Spleen (tissue), 11 donors: Measurements from ENCODE around the gene NAPEPLD. TPM values are rescaled to one million over a fixed set of nuclear protein-coding genes. Genes with fewer than 3 reads are reported as not detected.

Experiments
- DNase-seq: peaks from one replicate; pipeline ENCODE4 v3.0.0-alpha.2; 2020
- H3K27ac ChIP-seq, 8 donors: fragments of 200-600 bp; sonication (generic) in 7 of 8; 1 replicate in 4 of 8; 2 replicates in 4 of 8; pipeline versions ENCODE4 v1.5.0 to v1.8.0; 2016 to 2021; ENCODE audit warnings: inconsistent platforms in 4 of 8, mild to moderate bottlenecking in 4 of 8, moderate library complexity in 1 of 8
- H3K27me3 ChIP-seq, 7 donors: fragments of 200-600 bp; sonication (generic) in 6 of 7; replicated peaks in 1 of 7; 1 replicate in 4 of 7; 2 replicates in 3 of 7; pipeline versions ENCODE4 v1.5.0 to v1.8.0; 2016 to 2021; ENCODE audit warnings: inconsistent platforms in 3 of 7, mild to moderate bottlenecking in 1 of 7
- H3K36me3 ChIP-seq, 6 donors: fragments of 200-600 bp; sonication (generic) in 5 of 6; 1 replicate in 4 of 6; 2 replicates in 2 of 6; pipeline versions ENCODE4 v1.5.0 to v1.8.0; 2016 to 2021; ENCODE audit warnings: inconsistent platforms in 2 of 6
- H3K4me1 ChIP-seq, 6 donors: fragments of 200-600 bp; sonication (generic) in 5 of 6; 1 replicate in 3 of 6; 2 replicates in 3 of 6; pipeline versions ENCODE4 v1.5.0 to v1.8.0; 2016 to 2021; ENCODE audit warnings: inconsistent platforms in 3 of 6
- H3K4me3 ChIP-seq, 8 donors: fragments of 200-600 bp; sonication (generic) in 7 of 8; 1 replicate in 4 of 8; 2 replicates in 4 of 8; pipeline versions ENCODE4 v1.5.0 to v1.8.0; 2016 to 2021; ENCODE audit warnings: inconsistent platforms in 4 of 8, mild to moderate bottlenecking in 4 of 8, moderate library complexity in 2 of 8
- H3K9me3 ChIP-seq, 8 donors: fragments of 200-600 bp; sonication (generic) in 7 of 8; 1 replicate in 4 of 8; 2 replicates in 4 of 8; pipeline versions ENCODE4 v1.5.0 to v1.8.0; 2016 to 2021; ENCODE audit warnings: inconsistent platforms in 4 of 8
- CTCF ChIP-seq, 11 experiments: fragments of 200-600 bp in 7 of 11; fragments of 450-650 bp in 4 of 11; sonication (generic) in 4 of 11; IDR thresholded peaks in 8 of 11; conservative IDR thresholded peaks in 3 of 11; 1 replicate in 7 of 11; 2 replicates in 4 of 11; pipeline versions ENCODE4 v1.4.0 to v1.8.0; 2016 to 2021; ENCODE audit warnings: antibody characterized with exemption in 11 of 11, inconsistent platforms in 4 of 11, mild to moderate bottlenecking in 1 of 11
- POLR2A ChIP-seq, 3 donors: fragments of 450-650 bp; IDR thresholded peaks; one replicate each; pipeline ENCODE4 v1.5.1; 2017; ENCODE audit warnings: antibody characterized with exemption in 3 of 3, mild to moderate bottlenecking in 1 of 3
- POLR2AphosphoS5 ChIP-seq, 3 donors: sonication (generic); formaldehyde crosslinking; IDR thresholded peaks; one replicate each; pipeline ENCODE4 v1.5.1; 2017; ENCODE audit warnings: antibody characterized with exemption in 3 of 3
- WGBS, 5 donors: extraction: QIAGEN DNeasy Blood & Tissue Kit in 3 of 5; methylation state at CpG; one replicate each; pipeline versions ENCODE4 v1.1.5 to v1.1.7; 2013 to 2018; 5-methylcytosine and 5-hydroxymethylcytosine counted together
- intact Hi-C: fragments of 100-400 bp; cut with DNase I; formaldehyde crosslinking; loops from one replicate; pipeline ENCODE4 v1.15.0; 2023; ENCODE audit warnings: low total_unique reads
- polyA plus RNA-seq, 3 donors: library from polyadenylated mRNA; stranded (reverse); fragments of 200-250 nt; gene quantifications; one replicate each; pipeline ENCODE4 v1.2.1, GENCODE V29; 2013
- total RNA-seq, 7 donors: library from RNA; depleted of rRNA in 3 of 7; stranded (reverse); fragments of >200 nt in 3 of 7; fragmentation: NEBNext Ultra II Directional in 4 of 7; extraction: Animal tissue kit (Norgen Biotek cat#: 25700) in 4 of 7; gene quantifications; one replicate each; pipeline versions ENCODE4 v1.1.0 to v1.2.1, GENCODE V29; 2016 to 2021
- donor health status: healthy with polysubstance abuse.
- donor health status: DM: no; HTN: no; CAD: no; lungs with moderate emphysema.
- donor health status: DM: no; HTN: no; CAD: no.
- donor health status: Bipolar disorder and iron deficiency.
- donor health status: healthy.
- donor health status: DM: no; HTN: no; CAD: no.
- donor health status: DM: yes; HTN: yes; CAD: no.

Gene NAPEPLD
- total and polyA plus RNA-seq, 10 donors, result 3.5 to 40.4 (median 24.2) TPM

- intact Hi-C loops, result no loop called here
- 78 to 90% (median 87%) methylated on average over 3 of the region's 3 CpGs for WGBS, 5 donors
- Histone ChIP-seq H3K4me1 (peaks cover 0 to 36% (median 10%) of the 10 kb centered on the region in 6 donors), H3K27ac (peak overlapping the region in 4 of 8 donors; percentile 26 to 59 (median 43)), H3K27me3 (no peaks in the 10 kb centered on the region), H3K9me3 (no peaks in the 10 kb centered on the region), H3K36me3 (no peaks in the 10 kb centered on the region), H3K4me3 (no peak overlapping the region)
- DNase-seq, result no peak
- TF ChIP-seq POLR2A (IDR thresholded peaks at IDR 0.05), result no peak
These were observed 13.9 kb downstream of the NAPEPLD start for GRCh38 chr7:103134836-103135554.

DNA sequence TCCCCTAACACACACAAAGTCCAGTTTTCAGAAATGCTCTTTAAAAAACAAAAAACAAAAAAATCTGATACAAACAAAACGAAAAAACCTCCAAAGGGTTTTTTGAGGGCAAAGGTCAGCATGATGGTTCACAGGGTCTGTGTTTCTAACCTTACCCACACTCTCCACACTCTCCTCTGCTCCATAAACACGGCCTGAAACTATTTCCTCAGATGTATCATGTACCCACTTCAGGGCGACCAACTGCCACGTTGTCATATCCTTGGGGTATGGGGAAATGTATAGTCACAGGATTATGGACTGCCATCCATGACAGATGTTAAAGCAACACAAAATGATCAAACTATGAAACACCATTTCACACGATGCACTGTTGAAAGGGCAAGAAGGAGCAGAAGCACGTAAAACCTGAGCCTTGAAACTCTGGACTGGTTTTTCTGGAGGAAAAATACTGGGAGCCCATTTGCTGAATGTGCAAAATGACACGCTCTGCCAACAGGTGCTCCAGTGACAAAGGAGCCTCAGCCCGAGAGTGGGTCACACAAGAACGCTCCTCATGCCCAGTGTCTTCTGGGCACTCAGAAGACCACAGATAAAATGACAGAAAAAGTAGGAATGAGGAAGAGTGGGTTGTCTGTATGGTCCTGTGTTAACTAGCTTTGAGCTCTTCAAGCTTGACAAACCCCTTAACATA lies 15.8 kb downstream of the NAPEPLD start:
- intact Hi-C loops, result no loop called here
- Histone ChIP-seq H3K4me3 (no peak overlapping the region), H3K9me3 (no peaks in the 10 kb centered on the region), H3K4me1 (peaks cover 0 to 51% (median 14%) of the 10 kb centered on the region in 6 donors), H3K27me3 (no peaks in the 10 kb centered on the region), H3K27ac (peak overlapping the region in 5 of 8 donors; percentile 23 to 59 (median 39)), H3K36me3 (peaks cover 0 to 7% (median 3%) of the 10 kb centered on the region in 6 donors)
- WGBS, 5 donors, result 69 to 85% (median 78%) methylated on average over 9 of the region's 9 CpGs
- TF ChIP-seq POLR2AphosphoS5 (IDR thresholded peaks at IDR 0.05) (no peak), CTCF (IDR thresholded peaks at IDR 0.05 in 8 of 11, conservative IDR thresholded peaks at IDR 0.05 in 3 of 11) (no peak), POLR2A (IDR thresholded peaks at IDR 0.05) (no peak)
- no peak for DNase-seq

GRCh38 chr7:103130901-103131624 lies 17.8 kb downstream of the NAPEPLD start:
- Histone ChIP-seq H3K4me1 (peaks cover 0 to 51% (median 14%) of the 10 kb centered on the region in 6 donors), H3K9me3 (no peaks in the 10 kb centered on the region), H3K27ac (peak overlapping the region in 3 of 8 donors; percentile 9 to 55 (median 53)), H3K4me3 (no peak overlapping the region), H3K36me3 (peaks cover 0 to 28% (median 15%) of the 10 kb centered on the region in 6 donors), H3K27me3 (no peaks in the 10 kb centered on the region)
- no peak for DNase-seq
- 77 to 88% (median 81%) methylated on average over 9 of the region's 9 CpGs for WGBS, 5 donors
- intact Hi-C loops, result no loop called here
- TF ChIP-seq POLR2AphosphoS5 (IDR thresholded peaks at IDR 0.05) (no peak), CTCF (IDR thresholded peaks at IDR 0.05 in 8 of 11, conservative IDR thresholded peaks at IDR 0.05 in 3 of 11) (no peak), POLR2A (IDR thresholded peaks at IDR 0.05) (no peak)

DNA sequence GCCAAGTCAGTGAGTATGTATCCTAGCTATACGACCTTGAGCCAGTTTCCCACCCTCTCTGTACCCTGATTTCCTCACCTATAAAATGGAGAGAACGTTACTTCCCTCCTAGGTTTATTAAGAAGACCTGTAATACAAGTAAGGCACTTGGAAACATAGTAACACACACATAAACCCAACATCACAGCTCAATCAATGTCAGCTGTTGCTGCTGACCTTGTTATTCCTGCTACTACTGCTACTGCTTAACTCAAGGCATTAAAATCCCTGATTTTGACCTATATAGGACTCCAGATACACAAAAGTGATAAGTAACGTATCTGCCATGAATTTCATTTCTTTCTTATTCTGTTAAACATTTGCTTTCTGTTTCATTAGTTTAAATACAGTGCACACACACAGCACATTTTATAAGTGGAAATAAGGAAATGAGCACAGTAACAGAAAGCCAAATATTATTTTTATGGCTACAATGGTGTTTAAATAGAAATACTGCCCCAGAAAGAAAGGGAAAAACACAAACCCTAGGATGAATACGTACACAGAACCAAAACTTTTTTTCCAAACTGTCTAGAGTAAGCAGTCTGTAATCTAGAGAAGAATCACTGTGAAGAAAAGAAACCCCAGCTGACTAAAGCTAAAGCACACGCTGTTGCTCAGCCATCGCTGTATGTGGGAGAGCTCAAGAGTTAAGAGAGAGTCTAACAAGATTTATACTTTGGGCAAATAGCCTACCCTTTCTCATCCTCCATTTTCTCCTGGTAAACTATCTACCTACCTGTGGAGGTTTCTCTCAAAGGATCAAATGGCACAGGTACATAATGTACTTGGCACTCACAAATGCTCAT lies 19.0 kb downstream of the NAPEPLD start:
- TF ChIP-seq POLR2AphosphoS5 (IDR thresholded peaks at IDR 0.05), result no peak
- TF ChIP-seq POLR2A (IDR thresholded peaks at IDR 0.05), result no peak
- no peak for TF ChIP-seq CTCF (IDR thresholded peaks at IDR 0.05 in 8 of 11, conservative IDR thresholded peaks at IDR 0.05 in 3 of 11)
- Histone ChIP-seq H3K27me3 (no peaks in the 10 kb centered on the region), H3K4me3 (no peak overlapping the region), H3K9me3 (no peaks in the 10 kb centered on the region), H3K4me1 (peaks cover 0 to 51% (median 14%) of the 10 kb centered on the region in 6 donors), H3K36me3 (peaks cover 0 to 39% (median 15%) of the 10 kb centered on the region in 6 donors), H3K27ac (peak overlapping the region in 7 of 8 donors; percentile 9 to 65 (median 29))
- intact Hi-C loops, result no loop called here
- WGBS, 5 donors, result 61 to 76% (median 69%) methylated on average over 6 of the region's 6 CpGs
- no peak for DNase-seq
